SK-N-SH (cell line): ENCODE results near the gene MAU2. TPM values are rescaled to one million over a fixed set of nuclear protein-coding genes. Genes with fewer than 3 reads are reported as not detected.

Experiments used
- CTCF ChIA-PET: fragments of 300-600, 350-600 bp; formaldehyde crosslinking; extraction: SDS; loops from one replicate; lab custom pipeline; 2021; lab: Yijun Ruan, JAX
- POLR2A ChIA-PET: fragments of 350-600 bp; sonication (Branson Sonifier 250); formaldehyde crosslinking; extraction: SDS; loops from one replicate; lab custom pipeline; 2020; ENCODE audit warnings: antibody characterized with exemption, inconsistent platforms; lab: Yijun Ruan, JAX
- DNase-seq: peaks from one replicate; pipeline ENCODE4 v3.0.0; 2012
- H2AFZ ChIP-seq: fragments of 200-600 bp; sonication (generic); 2 replicates; pipeline ENCODE4 v1.8.1; 2016; ENCODE audit warnings: antibody characterized with exemption, mild to moderate bottlenecking, low read depth
- H3F3A ChIP-seq: fragments of 200-600 bp; sonication (generic); replicated peaks from 2 replicates; pipeline ENCODE3; 2016; ENCODE audit warnings: antibody characterized with exemption, mild to moderate bottlenecking; ENCODE audit not compliant: insufficient read depth
- H3K27ac ChIP-seq, 2 experiments: fragments of 200-500 bp in 1 of 2; fragments of 200-600 bp in 1 of 2; sonication (Bioruptor generic) in 1 of 2; sonication (generic), shearing (Covaris generic) in 1 of 2; 2 replicates each; pipeline versions ENCODE4 v1.5.1 to v1.6.1; 2014 to 2016; ENCODE audit warnings: low read depth in 2 of 2, inconsistent platforms in 1 of 2, low read length in 1 of 2, mild to moderate bottlenecking in 1 of 2, mixed read lengths in 1 of 2
- H3K27me3 ChIP-seq: fragments of 200-600 bp; sonication (generic), shearing (Covaris generic); 2 replicates; pipeline ENCODE4 v1.6.1; 2016; ENCODE audit warnings: mixed run types; ENCODE audit not compliant: insufficient read depth
- H3K36me3 ChIP-seq, 2 experiments: fragments of 200-500 bp in 1 of 2; fragments of 200-600 bp in 1 of 2; sonication (Bioruptor generic) in 1 of 2; sonication (generic) in 1 of 2; replicated peaks in 1 of 2; 2 replicates each; pipeline versions ENCODE3 to v1.5.1; 2014 to 2016; ENCODE audit warnings: low read length in 1 of 2, mild to moderate bottlenecking in 1 of 2; ENCODE audit not compliant: insufficient read depth in 2 of 2, control insufficient read depth in 1 of 2
- H3K4me1 ChIP-seq, 2 experiments: fragments of 200-500 bp in 1 of 2; fragments of 200-600 bp in 1 of 2; sonication (Bioruptor generic) in 1 of 2; sonication (generic), shearing (Covaris generic) in 1 of 2; 2 replicates each; pipeline versions ENCODE4 v1.5.1 to v1.6.1; 2014 to 2016; ENCODE audit warnings: low read depth in 1 of 2, low read length in 1 of 2, mixed run types in 1 of 2; ENCODE audit not compliant: insufficient read depth in 2 of 2, control insufficient read depth in 1 of 2
- H3K4me2 ChIP-seq: fragments of 200-600 bp; sonication (generic), shearing (Covaris generic); 2 replicates; pipeline ENCODE4 v1.6.1; 2017; ENCODE audit warnings: mixed run types
- H3K4me3 ChIP-seq, 2 experiments: fragments of 200-500 bp in 1 of 2; fragments of 200-600 bp in 1 of 2; sonication (Bioruptor generic) in 1 of 2; sonication (generic), shearing (Covaris generic) in 1 of 2; 2 replicates each; pipeline versions ENCODE4 v1.5.1 to v1.8.1; 2014 to 2016; ENCODE audit warnings: low read depth in 2 of 2, inconsistent platforms in 1 of 2, low read length in 1 of 2, mild to moderate bottlenecking in 1 of 2, mixed read lengths in 1 of 2, moderate library complexity in 1 of 2
- H3K79me2 ChIP-seq: fragments of 200-600 bp; sonication (generic); 2 replicates; pipeline ENCODE4 v1.8.1; 2017; ENCODE audit warnings: mild to moderate bottlenecking; ENCODE audit not compliant: insufficient read depth
- H3K9ac ChIP-seq: fragments of 200-600 bp; sonication (generic); 2 replicates; pipeline ENCODE4 v1.6.1; 2017; ENCODE audit warnings: mixed run types
- H3K9me2 ChIP-seq: fragments of 200-600 bp; sonication (generic); 2 replicates; pipeline ENCODE4 v1.6.1; 2017; ENCODE audit warnings: mixed run types
- H3K9me3 ChIP-seq: fragments of 200-600 bp; sonication (generic); 2 replicates; pipeline ENCODE4 v1.6.1; 2017; ENCODE audit warnings: mixed run types, mild to moderate bottlenecking, moderate library complexity
- H4K20me1 ChIP-seq: fragments of 200-600 bp; sonication (generic); 2 replicates; pipeline ENCODE4 v1.6.1; 2017; ENCODE audit warnings: mild to moderate bottlenecking, mixed run types; ENCODE audit not compliant: insufficient read depth
- CHD2 ChIP-seq: fragments of 150-350 bp; IDR thresholded peaks from 2 replicates; pipeline ENCODE4 v1.6.1; 2018; ENCODE audit warnings: low read length; ENCODE audit not compliant: partially characterized antibody
- FOSL2 ChIP-seq: IDR thresholded peaks from 2 replicates; pipeline ENCODE4 v1.4.0; 2012; ENCODE audit warnings: low read depth, mild to moderate bottlenecking, moderate library complexity, borderline replicate concordance
- FOXM1 ChIP-seq: IDR thresholded peaks from 2 replicates; pipeline ENCODE4 v1.4.0; 2012; ENCODE audit warnings: low read depth, mild to moderate bottlenecking
- GABPA ChIP-seq: IDR thresholded peaks from 2 replicates; pipeline ENCODE4 v1.4.0; 2012; ENCODE audit warnings: low read depth, mild to moderate bottlenecking
- IRF3 ChIP-seq: fragments of 150-350 bp; IDR thresholded peaks from 2 replicates; pipeline ENCODE4 v1.6.1; 2016; ENCODE audit warnings: mild to moderate bottlenecking, low read depth, low read length
- MXI1 ChIP-seq: IDR thresholded peaks from 2 replicates; pipeline ENCODE4 v1.6.1; 2012; ENCODE audit warnings: mild to moderate bottlenecking, low read depth, low read length, improper control_type of control experiment
- NFIC ChIP-seq: IDR thresholded peaks from 2 replicates; pipeline ENCODE4 v1.4.0; 2012; ENCODE audit warnings: borderline replicate concordance
- NRF1 ChIP-seq: IDR thresholded peaks from 2 replicates; pipeline ENCODE4 v1.6.1; 2012; ENCODE audit warnings: low read depth, mild to moderate bottlenecking, low read length
- RCOR1 ChIP-seq: fragments of 150-350 bp; IDR thresholded peaks from 2 replicates; pipeline ENCODE4 v1.6.1; 2017; ENCODE audit warnings: antibody characterized with exemption, low read length
- REST ChIP-seq: IDR thresholded peaks from 2 replicates; pipeline ENCODE4 v1.6.1; 2012; ENCODE audit warnings: mild to moderate bottlenecking, low read depth, low read length, moderate library complexity
- SIN3A ChIP-seq: IDR thresholded peaks from 2 replicates; pipeline ENCODE4 v1.6.1; 2012; ENCODE audit warnings: low read depth, mild to moderate bottlenecking, low read length, moderate library complexity, borderline replicate concordance
- SMC3 ChIP-seq: IDR thresholded peaks from 2 replicates; pipeline ENCODE4 v1.6.1; 2012; ENCODE audit warnings: low read depth, low read length, improper control_type of control experiment
- WGBS: methylation state at CpG from one replicate; pipeline ENCODE4 v1.1.6; 2017; ENCODE audit warnings: low lambda C conversion rate; 5-methylcytosine and 5-hydroxymethylcytosine counted together
- polyA plus RNA-seq, 3 experiments: library from polyadenylated mRNA; depleted of rRNA; stranded (reverse); fragments of >200 nt; gene quantifications; 2 replicates each; pipeline ENCODE4 v1.2.3, GENCODE V29; 2012

MAU2 gene
- polyA plus RNA-seq, 1 of the 3 experiments (the other 2 are of a cell fraction) = 17.6 TPM

GRCh38 chr19:19387108-19387507, 66.5 kb downstream of the MAU2 start:
- DNase-seq = no peak
- Histone ChIP-seq H3K4me3 (peak overlapping the region; percentile 77 to 88; a peak in 3 of 4 replicates), H3K4me2 (peak overlapping the region; percentile 99), H3K36me3 (no peaks in the 10 kb centered on the region), H3K9ac (peak overlapping the region; percentile 97), H4K20me1 (no peaks in the 10 kb centered on the region), H3K79me2 (peaks cover 61% of the 10 kb centered on the region), H3K9me2 (no peaks in the 10 kb centered on the region), H3K4me1 (peaks cover 0 to 15% of the 10 kb centered on the region in 2 experiments; a peak in 1 of 4 replicates), H3F3A (peaks cover 5% of the 10 kb centered on the region), H2AFZ (no peak overlapping the region), H3K9me3 (no peaks in the 10 kb centered on the region)
- ChIA-PET CTCF (no interaction called here), POLR2A (no interaction called here)
- 81% methylated on average over 5 of the region's 5 CpGs for WGBS
- TF ChIP-seq FOXM1 (no peak), RCOR1 (no peak), NFIC (no peak), SMC3 (no peak), MXI1 (no peak), SIN3A (no peak), FOSL2 (no peak), GABPA (no peak), IRF3 (no peak), CHD2 (no peak), REST (no peak), NRF1 (no peak)
- TF ChIP-seq, all 33 proteins: peak for 0
- H3K27me3 ChIP-seq = no peaks in the 10 kb centered on the region
- H3K27ac ChIP-seq = no peak overlapping the region
